GM18868 (cell line): ENCODE results near the gene MTTP.
"Not testable (repeated sequence)": the region's sequence is repeated elsewhere in the genome, so short reads cannot be mapped to it uniquely, and the experiment has no call there.

Experiments
- ATAC-seq: cut with Tn5 transposase; IDR thresholded peaks from one replicate; pipeline ENCODE4 v1.9.1; 2021; ENCODE audit warnings: mild to moderate bottlenecking, moderate library complexity; ENCODE audit not compliant: unreplicated experiment

MTTP gene

DNA sequence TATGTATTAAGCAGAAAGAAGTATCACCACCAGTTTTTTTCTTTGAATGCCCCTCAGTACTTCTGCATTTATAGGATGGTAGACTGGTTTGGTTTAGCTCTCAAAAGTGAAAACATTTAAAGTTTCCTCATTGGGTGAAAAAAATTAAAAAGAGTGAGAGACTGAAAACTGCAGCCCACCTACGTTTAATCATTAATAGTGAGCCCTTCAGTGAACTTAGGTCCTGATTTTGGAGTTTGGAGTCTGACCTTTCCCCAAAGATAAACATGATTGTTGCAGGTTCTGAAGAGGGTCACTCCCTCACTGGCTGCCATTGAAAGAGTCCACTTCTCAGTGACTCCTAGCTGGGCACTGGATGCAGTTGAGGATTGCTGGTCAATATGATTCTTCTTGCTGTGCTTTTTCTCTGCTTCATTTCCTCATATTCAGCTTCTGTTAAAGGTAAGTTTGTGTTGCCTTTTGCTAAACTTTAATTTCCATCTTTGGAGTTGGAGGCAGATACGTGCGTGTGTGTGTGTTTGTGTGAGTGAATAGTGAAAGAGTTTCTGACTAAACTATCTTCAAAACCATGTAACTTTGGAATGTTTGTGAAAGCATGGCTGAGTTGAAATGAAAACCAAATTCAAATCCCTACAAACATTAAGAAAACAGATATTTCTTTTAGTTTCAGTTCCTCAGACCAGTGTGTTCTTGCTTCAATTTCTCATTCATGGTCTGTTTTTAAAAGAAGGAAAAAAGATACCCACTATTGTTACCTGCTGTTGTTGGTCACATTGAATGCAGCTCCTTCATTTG is at the start of gene MTTP:
Gene MTTP, plus strand, starts transcription at position 295 of the 795 bp plus-strand sequence. Its CDS starts 86 bp downstream, at position 381.
- ATAC-seq: peak; percentile 73

DNA sequence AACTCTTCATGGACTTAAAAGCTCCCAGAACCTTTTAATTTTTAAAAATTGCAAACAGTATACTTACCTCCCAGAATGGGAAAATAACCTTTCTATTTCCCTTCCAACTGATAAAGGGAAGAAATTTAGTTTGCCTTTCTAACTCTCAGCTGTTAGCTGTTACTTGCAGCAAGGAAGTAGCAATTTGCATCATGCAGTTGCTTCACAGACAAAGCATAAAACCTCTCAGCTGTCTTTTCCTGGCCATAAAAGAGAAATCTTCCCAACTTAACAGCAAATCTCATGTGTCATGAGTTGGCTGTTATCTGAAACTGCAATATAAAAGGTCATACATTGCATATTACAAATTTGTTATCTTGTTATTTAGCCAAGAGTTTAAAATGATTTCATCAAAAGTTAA is 45.4 kb upstream of the MTTP start:
- ATAC-seq: no peak

DNA sequence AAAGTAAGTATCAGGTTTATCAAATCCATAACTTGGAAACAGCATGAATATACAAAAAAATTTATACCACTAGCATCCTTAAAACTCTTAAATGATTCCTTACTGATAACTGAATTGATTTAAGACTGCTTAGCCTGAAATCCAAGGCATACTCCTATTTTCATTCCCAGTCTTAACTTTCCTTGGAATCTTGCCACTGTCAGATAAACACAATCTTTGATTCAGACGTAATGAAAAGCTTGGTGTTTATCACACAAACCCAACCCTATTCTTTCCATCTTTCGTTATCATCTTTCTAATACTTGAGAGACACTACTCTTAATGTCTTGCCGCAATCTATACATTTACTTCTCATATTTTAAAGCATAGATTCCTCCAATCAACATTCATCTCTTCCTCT is 44.7 kb upstream of the MTTP start:
- ATAC-seq: no peak

DNA sequence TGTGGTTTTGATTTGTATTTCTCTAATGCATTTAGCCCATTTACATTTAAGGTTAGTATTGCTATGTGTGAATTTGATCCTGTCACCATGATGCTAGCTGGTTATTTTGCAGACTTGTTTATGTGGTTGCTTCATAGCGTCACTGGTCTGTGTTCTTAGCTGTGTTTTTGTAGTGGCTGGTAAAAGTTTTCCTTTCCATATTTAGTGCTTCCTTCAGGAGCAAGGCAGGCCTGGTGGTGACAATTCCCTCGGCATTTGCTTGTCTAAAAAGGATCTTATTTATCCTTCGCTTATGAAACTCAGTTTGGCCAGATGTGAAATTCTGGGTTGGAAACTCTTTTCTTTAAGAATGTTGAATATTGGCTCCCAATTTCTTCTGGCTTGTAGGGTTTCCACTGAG is 39.9 kb upstream of the MTTP start:
- ATAC-seq: not testable (repeated sequence)

GRCh38 chr4:99536271-99536670 is 38.4 kb upstream of the MTTP start:
- no peak for ATAC-seq

GRCh38 chr4:99536848-99537247 is 37.8 kb upstream of the MTTP start:
- no peak for ATAC-seq

DNA sequence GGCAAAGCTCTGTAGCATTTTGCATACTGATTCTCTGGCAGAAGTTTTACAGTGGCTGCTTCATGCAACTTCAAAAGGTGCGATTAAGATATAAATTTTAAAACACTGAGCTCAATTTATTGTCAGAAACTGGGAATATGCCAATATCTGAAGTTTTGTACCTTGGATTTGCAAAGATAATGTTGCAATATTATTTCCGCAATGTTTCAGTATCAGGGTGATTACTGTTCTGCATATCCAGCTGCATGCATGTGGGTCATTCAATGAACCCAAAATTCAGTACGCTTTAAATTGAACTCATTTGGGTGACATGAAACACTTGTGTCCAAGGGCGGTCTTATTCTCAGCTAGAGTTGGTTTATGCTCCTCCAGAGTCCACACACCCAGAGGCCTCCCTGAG is 37.0 kb upstream of the MTTP start:
- no peak for ATAC-seq

DNA sequence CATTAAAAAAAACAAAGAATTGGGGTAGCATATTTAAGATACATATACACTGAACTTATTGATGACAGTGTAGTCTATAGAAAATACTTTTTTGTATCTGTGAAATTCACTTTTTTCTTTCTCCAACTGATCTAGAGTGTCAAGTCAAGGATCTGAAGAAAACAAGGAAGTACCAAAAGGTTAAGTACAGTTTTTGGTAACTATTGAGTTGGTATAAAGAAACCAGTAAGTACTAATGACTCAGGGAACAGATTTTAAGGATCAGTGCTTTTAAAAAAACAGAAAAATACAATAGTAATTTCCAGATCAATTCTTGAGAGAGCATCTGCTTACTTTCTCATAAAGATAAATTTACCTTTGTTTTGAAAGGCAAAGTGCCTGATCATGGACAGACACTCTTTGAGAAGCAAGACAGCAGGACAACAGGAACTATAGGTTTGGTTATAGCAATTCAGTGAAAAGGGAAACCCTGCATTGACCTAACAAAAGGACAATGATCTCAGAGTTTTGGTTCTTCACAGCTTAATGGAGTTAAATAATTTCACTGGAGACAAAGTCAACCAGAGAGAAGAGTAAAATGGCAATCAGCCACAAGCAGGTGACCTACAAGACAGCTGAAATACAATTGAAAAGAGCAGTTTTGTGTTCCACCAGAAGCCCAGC is 34.2 kb upstream of the MTTP start:
- ATAC-seq: no peak

GRCh38 chr4:99552872-99553271 is 21.8 kb upstream of the MTTP start:
- ATAC-seq: no peak

GRCh38 chr4:99563310-99564186 is 11.1 kb upstream of the MTTP start, which contains the start of gene TRMT10A:
Gene TRMT10A (minus strand): TSS chr4:99564039. CDS start chr4:99559338, 4,701 bp downstream.
- ATAC-seq: peak; percentile 92

DNA sequence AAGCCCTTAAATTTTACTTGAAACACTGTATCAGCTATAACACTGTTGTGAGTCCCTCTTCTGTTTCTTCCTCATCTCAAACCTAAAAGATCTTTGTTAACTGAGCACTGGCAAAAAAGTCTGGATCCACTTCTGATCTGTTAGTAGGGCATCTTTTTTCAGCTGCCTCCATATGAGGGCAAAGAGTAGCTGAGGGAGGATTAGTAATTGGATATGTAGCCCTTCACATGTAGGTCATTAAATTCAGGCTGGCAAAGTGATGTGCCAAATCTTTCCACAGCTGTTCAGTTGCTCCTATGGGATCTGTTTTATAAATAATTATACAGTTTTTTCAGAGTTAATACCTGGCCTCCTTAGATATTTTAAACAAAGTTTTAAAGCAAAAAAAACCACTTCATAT is 9.7 kb upstream of the MTTP start:
- no peak for ATAC-seq

- ATAC-seq: no peak
Measured at GRCh38 chr4:99571883-99572282, 2.7 kb upstream of the MTTP start.

GRCh38 chr4:99572527-99573240 is 1.9 kb upstream of the MTTP start:
- no peak for ATAC-seq

DNA sequence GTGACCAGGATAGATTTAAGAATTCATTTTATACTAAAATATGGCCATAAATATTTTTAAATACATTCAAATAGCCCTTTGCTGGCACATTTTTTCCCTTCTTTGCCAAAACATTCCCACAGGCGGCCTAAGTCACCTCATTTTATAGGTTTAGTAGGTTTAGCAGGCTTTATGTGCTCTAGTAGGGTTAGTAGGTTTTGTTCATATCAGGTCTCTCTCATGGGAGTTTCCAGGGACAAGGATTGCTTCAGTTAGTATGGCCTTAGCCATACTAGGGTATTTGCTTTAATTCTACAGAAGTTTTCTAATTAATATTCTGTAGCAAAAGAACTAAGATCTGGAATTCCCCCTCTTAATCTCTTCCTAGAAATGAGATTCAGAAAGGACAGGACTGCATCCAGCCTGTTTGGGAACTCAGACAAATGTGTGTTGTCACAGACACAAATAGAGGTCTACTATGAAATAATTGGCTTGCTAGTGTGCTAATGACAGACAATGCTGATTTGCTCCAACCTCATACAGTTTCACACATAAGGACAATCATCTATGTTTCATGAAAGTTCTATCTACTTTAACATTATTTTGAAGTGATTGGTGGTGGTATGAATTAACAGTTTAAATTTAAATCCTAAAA is 772 bp upstream of the MTTP start:
- no peak for ATAC-seq

- no peak for ATAC-seq
Measured at GRCh38 chr4:99578714-99579113, 4.1 kb downstream of the MTTP start.

GRCh38 chr4:99585516-99585915 is 10.9 kb downstream of the MTTP start:
- ATAC-seq: no peak

DNA sequence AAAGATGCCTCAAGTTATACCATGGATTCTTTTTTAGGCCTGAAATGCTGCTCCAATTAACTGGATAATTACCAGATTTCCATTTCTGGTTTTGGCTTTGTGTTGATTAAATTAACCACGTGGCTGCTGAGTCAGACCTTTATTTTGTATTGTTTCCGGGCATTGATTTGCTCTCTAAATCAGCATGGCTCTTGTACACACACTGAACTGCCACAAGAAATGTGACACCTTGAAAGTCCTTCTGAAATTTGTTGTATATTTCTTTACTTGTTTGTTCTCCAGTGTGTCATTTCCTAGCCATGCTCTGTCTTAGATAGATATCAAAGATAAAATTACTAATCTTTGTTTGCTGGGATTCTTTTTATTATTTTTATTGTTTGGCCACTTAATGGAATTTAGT is 11.7 kb downstream of the MTTP start:
- no peak for ATAC-seq

DNA sequence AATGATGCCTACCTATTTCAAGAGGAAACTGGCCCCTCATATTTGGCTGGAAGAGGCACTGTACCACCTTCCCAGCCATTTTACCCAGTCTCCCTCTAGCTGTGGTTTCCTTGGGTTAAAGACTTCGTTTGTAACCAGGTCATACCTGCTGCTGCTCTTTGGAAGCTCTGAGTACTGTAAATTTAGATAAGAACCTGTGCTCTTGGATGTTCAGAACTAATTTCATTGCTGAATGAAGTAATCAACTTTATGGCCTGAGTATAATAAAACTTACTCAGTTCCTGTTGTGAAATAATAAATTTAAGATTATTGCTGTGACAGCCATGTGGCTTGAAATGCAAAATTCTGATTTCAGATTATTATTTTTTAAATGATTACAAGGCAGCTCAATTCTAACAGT is 12.2 kb downstream of the MTTP start:
- no peak for ATAC-seq

GRCh38 chr4:99587309-99587708 is 12.7 kb downstream of the MTTP start:
- no peak for ATAC-seq

DNA sequence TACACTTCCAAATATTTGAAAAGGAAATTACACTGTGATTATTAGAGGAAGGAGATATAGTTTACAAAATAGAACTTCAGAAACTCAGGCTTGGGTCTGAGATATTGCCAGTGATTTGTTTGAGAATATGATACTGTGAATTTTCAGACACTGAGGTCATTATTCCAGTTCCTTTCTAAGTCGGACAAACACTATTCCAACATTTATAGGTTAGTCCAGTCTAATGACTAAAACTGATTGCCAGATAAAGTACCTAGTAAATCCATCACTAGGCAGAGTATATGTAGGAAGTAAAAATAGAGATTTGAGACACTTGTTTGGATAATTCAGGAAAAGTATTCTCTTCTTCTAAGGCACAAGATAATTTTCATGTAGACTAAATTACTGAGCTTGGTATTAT is 13.2 kb downstream of the MTTP start:
- no peak for ATAC-seq
